ENCODE measurements around the gene RGS6.

RGS6 gene

GRCh38 chr14:71952381-71953363, 20.4 kb downstream of the RGS6 start:
- DNase-seq = no peak

- no peak for DNase-seq
Measured at GRCh38 chr14:71956920-71957563, 24.8 kb downstream of the RGS6 start.

GRCh38 chr14:71959055-71959454, 26.8 kb downstream of the RGS6 start:
- no peak for DNase-seq

GRCh38 chr14:71960494-71961353, 28.5 kb downstream of the RGS6 start:
- DNase-seq = no peak

- DNase-seq = no peak
Measured at GRCh38 chr14:71961972-71962371, 29.7 kb downstream of the RGS6 start.

DNA sequence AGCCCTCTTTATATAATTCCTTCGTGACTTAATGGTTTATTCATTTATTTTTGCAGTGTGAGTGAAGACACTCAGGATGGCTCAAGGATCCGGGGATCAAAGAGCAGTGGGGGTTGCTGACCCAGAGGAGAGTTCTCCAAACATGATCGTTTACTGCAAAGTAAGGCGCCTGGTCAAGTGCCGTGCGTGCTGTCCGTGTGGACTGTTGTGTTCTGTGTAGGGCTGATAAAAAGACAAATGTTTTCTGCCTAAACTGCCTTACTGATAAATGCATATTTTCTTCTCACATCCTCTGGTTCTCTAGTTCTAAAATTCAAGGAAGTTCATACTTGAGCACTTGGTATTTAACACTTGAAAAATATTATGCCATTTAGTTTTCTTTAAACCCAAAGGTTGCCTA, 32.5 kb downstream of the RGS6 start:
- DNase-seq = no peak

DNA sequence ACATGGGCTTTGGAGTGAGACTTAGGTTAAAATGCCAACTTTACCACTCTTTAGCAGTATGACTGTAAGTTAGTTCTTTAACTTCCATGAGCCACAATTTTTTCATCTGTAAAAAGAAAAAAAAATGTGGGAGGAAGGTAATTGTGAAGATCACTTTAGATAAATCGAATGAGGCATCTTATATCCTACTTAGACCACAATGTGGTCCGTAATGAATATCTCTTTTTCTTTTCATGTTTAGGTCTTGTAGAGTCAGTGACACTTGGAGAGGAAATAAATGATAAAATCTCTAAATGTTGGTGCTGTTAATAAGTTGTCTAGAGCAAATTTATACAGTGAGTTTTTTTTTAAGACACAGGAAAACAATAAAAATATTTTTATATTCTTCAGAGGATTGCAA, 34.3 kb downstream of the RGS6 start:
- DNase-seq = no peak

DNA sequence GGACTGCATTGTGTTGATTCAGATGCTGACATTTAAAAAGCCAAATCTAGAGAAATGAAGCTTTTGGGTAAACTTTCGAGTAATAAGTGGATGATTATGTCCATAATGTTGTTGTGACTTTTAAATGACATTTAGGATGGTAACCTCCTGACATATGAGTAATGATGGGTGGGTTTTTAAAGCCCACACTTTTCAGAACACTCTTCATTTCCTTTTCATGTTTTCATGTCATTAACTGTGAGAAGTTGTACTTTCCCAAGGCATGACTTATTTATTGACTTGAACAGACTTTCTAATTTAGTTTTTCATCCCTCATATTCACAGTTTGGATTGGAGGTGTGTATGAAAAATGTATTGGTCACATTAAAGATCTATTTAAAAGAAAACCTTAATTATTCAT, 35.5 kb downstream of the RGS6 start:
- DNase-seq = no peak

DNA sequence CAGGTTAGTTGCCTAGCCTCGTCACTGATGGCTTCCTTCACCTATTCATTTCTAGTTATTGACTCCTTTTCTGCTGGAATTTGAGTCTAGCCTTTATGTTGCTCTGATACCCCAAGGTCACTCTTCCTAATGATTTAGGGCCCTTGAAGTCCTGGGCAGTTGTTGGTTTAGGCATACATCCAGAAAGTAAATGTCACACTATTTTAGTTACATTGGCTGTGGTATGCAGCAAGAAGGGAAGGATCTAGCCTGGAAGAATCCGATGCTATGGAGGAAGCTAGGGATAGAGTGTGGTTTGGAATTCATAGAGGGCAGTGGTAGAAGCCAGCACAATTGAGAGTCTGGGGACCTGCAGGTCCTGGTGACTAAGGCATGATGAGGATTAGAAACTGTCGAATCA, 38.0 kb downstream of the RGS6 start:
- DNase-seq = no peak

DNA sequence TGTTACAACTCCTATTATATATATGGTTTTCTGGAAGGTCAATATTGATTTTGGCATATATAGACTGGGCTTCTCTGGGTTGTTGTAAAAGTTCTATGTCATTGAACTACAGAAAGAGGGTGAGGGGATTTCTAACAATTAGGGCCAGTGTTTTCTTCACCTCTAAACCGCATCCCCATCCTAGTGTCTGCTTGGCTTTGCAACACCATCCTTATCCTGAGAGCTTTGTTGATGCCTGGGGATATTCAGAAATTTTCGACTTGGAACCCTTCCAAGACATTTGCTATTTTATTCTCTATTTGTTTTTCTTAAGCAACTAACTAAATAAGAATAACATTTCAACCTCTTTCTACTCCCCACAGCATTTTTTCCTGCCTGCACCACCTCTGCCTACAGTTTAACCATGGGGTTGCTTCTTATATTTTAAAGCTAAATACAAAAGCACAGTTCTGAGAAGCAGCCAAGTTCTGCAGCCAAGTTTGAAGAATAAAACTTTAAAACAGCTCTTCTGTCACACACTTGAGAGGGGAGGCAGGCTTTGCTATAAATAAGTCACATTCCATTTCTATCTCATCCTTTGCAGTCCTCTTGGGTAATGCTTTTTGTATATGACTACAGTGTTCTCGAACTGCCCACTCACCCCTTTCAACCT, 53.4 kb downstream of the RGS6 start:
- DNase-seq = no peak

DNA sequence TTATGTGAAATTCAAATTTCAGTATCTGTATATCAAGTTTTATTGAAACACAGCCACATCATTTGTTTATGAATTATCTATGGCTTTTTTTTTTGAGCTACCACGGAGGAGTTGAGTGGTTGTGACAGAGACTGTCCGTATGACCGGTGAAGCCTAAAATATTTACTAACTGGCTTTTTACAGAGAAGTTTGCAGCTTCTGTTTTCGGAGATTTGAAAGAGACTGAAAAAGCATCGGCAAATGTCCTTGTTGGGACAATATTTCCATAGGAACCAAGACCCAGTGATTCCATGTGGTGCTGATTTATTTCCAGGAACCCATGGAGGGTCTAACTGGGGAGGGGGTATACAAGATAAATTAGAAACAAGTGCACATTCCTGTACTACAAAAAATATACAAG, 56.2 kb downstream of the RGS6 start:
- DNase-seq = no peak

DNA sequence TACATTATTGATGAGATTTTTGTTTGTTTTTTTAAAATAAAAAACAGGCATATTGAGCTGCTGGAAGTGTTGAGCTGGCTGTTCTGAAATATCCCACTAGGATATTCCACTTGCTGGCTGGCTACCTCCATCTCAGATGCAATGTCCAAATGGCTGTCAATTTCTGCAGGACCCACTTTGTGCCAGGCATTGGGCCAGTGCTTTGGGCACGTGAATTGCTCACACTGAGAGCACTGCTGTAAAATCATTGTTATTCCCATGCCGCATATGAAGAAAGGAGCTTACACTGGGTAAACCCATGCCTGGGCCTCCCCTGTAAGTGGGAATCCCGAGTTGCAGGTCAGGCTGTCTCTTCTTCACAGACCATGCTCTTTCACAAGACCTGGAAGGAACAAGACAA, 56.7 kb downstream of the RGS6 start:
- DNase-seq = no peak

DNA sequence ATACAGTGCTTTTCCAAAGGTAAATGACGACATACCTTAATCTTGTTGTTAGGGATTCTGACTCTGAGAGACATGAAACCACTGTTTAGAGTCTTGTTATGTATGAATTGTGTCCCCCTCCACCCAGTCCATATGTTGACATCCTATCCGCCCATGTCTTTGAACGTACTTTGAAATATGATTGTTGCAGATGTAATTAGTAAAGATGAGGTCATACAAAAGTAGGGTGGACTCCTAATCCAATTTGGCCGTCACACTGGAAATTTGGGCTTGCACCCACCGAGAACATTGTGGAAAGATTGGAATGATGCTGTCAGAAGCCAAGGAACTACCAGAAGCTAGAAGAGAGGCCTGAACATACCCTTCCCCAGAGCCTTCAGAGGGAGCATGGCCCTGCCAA, 62.2 kb downstream of the RGS6 start:
- no peak for DNase-seq

DNA sequence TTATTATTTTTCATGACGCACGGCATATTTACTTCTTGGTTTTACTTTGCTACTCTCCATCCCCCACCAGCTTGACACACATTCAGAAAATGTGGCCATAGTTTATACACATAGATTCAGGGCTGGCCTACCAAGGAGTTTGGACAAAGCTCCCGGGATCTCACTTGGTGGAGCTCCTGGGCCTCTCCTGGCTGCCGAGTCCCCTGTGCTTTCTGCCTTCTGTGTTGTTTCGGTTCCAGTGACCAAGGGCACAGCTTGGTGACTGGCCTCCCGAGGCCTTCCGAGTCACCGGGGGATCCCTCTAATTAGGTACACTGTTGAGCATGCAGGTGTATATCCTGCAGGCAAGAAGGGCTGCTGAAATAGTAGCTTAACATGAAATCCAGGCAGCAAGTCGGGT, 63.5 kb downstream of the RGS6 start:
- no peak for DNase-seq

GRCh38 chr14:71996610-71997009, 64.4 kb downstream of the RGS6 start:
- DNase-seq = no peak

DNA sequence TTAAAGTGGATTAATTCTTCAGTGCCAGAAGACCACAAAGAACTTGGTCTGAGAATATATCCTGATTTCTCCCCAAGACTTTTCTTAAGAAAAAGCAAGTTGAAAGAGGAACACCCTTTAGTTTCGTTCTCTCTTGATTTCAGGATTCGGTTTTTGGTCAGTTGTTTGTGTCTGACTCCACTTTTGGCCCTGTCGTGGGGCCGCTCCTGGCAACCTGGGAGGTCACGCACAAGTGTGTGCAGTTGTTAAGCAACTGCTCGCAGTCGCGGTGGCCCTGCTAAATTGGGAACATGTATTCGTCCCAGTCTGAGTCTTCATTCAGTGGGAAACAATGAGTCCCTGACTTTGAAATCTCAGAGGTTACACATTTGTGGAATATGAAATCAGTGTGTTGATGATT, 68.7 kb downstream of the RGS6 start:
- no peak for DNase-seq

- DNase-seq = no peak
Measured at GRCh38 chr14:72002731-72003130, 70.5 kb downstream of the RGS6 start.

- DNase-seq = no peak
Measured at GRCh38 chr14:72008666-72009065, 76.4 kb downstream of the RGS6 start.

- no peak for DNase-seq
Measured at GRCh38 chr14:72010474-72010873, 78.2 kb downstream of the RGS6 start.

GRCh38 chr14:72013721-72014345, 81.6 kb downstream of the RGS6 start:
- DNase-seq = no peak

GRCh38 chr14:72014486-72014885, 82.3 kb downstream of the RGS6 start:
- DNase-seq = no peak

GRCh38 chr14:72017290-72017689, 85.1 kb downstream of the RGS6 start:
- no peak for DNase-seq
